ENCODE data around the gene PLEK.
"Not testable (repeated sequence)": the region's sequence is repeated elsewhere in the genome, so short reads cannot be mapped to it uniquely, and the experiment has no call there.

The PLEK gene

GRCh38 chr2:68418855-68419254 is 53.8 kb downstream of the PLEK start:
- DNase-seq, result no peak

- DNase-seq, result no peak
These were observed 55.3 kb downstream of the PLEK start for GRCh38 chr2:68420254-68420910.

GRCh38 chr2:68423966-68424650 is 59.0 kb downstream of the PLEK start:
- DNase-seq, result no peak

- no peak for DNase-seq
These were observed 60.4 kb downstream of the PLEK start for GRCh38 chr2:68425503-68425902.

- DNase-seq, result no peak
These were observed 61.4 kb downstream of the PLEK start for GRCh38 chr2:68426446-68426845.

- DNase-seq, result no peak
These were observed 61.9 kb downstream of the PLEK start for GRCh38 chr2:68426848-68427579.

GRCh38 chr2:68428126-68428525 is 63.0 kb downstream of the PLEK start:
- DNase-seq, result no peak

GRCh38 chr2:68428746-68429145 is 63.7 kb downstream of the PLEK start:
- no peak for DNase-seq

- DNase-seq, result no peak
These were observed 64.3 kb downstream of the PLEK start for GRCh38 chr2:68429311-68429826.

GRCh38 chr2:68431316-68431972 is 66.4 kb downstream of the PLEK start:
- DNase-seq, result no peak

- DNase-seq, result no peak
These were observed 67.9 kb downstream of the PLEK start for GRCh38 chr2:68432696-68433658.

GRCh38 chr2:68434981-68435380 is 69.9 kb downstream of the PLEK start:
- DNase-seq, result no peak

- DNase-seq, result no peak
These were observed 70.5 kb downstream of the PLEK start for GRCh38 chr2:68435615-68436014.

GRCh38 chr2:68436270-68436669 is 71.2 kb downstream of the PLEK start:
- DNase-seq, result no peak

GRCh38 chr2:68438455-68439303 is 73.6 kb downstream of the PLEK start:
- no peak for DNase-seq

- peak; percentile 64 for DNase-seq
These were observed 76.3 kb downstream of the PLEK start for GRCh38 chr2:68441179-68441993.

- DNase-seq, result no peak
These were observed 76.9 kb downstream of the PLEK start for GRCh38 chr2:68441994-68442322.

- not testable (repeated sequence) for DNase-seq
These were observed 81.3 kb downstream of the PLEK start for GRCh38 chr2:68446425-68446824.

All from activated effector memory CD4-positive, alpha-beta T cell treated with Interleukin-2 at 50 U/mL for 16 hours (primary cell).